CD4-positive, alpha-beta T cell treated with Interleukin-6 at 100 ng/mL for 8 hours (primary cell): ENCODE measurements around the gene MRTFB.

Experiments
- DNase-seq: peaks from one replicate; pipeline ENCODE4 v3.0.0-alpha.2; 2020; ENCODE audit warnings: mixed read lengths, low spot score

Gene MRTFB

GRCh38 chr16:14285513-14286367, 214.6 kb downstream of the MRTFB start:
- DNase-seq: peak; percentile 92

- DNase-seq: peak; percentile 24
These were observed 215.5 kb downstream of the MRTFB start for GRCh38 chr16:14286368-14287230.

DNA sequence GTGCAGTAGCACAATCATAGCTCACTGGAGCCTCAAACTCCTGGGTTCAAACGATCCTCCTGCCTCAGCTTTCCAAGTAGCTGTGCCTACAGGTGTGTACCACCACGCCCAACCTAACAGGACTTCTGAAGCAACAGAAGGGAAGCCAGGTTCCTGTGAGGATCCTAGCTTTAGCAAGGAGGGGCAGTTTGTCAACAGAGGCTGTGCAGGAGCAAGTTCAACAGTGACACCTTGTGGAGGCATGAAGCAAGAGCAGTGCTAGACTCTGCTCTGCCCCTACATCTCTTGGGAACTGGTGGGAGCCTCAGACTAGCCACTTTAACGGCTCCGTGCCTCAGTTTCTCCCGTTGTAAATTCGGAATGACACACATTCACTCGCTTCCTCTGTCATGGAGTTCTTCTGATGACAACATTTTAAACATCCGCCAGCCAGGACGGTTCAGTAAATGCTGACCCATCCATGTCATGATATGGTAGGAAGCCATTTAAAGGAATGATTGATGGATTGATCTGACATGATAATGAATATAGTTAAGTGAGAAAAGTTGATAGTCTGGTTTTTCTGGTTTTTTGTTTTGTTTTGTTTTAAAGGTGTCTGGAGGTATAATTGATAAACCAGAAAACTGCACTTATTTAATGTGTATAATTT, 218.7 kb downstream of the MRTFB start:
- DNase-seq: peak; percentile 23

- no peak for DNase-seq
These were observed 220.2 kb downstream of the MRTFB start for GRCh38 chr16:14291286-14291685.

DNA sequence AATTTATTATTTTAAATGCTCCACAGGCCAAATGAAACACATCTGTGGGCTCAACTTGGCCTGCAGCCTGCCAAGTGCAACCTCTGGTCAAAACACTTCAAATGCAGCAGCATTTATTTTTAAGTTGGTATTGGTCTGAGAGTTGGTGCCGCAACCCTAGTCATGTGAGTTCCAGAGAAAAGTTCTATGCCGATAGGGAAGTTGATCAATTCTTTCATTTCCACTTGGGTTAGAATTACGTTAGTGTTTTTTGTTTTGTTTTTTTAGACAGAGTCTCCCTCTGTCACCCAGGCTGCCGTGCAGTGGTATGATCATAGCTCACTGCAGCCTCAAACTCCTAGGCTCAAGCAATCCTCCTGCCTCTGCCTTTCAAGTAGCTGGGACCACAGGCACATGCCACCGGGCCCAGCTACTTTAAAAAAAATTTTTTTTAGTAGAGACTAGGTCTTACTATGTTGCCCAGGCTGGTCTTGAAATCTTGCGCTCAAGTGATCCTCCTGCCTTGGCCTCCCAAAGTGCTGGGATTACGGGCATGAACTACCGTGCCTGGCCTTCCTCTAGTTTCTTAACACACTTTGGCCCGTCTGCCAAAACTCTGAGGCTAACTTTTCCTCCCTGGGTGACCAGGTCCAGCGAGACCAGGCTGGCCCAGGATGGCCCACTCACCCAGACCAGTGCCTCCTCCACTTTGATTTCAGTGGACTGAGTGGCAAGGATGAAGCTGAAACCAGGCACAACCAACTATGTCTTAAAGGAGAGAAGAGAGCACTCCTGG, 221.1 kb downstream of the MRTFB start:
- no peak for DNase-seq

GRCh38 chr16:14296663-14297062, 225.5 kb downstream of the MRTFB start:
- DNase-seq: no peak

- no peak for DNase-seq
These were observed 227.4 kb downstream of the MRTFB start for GRCh38 chr16:14298374-14299122.

DNA sequence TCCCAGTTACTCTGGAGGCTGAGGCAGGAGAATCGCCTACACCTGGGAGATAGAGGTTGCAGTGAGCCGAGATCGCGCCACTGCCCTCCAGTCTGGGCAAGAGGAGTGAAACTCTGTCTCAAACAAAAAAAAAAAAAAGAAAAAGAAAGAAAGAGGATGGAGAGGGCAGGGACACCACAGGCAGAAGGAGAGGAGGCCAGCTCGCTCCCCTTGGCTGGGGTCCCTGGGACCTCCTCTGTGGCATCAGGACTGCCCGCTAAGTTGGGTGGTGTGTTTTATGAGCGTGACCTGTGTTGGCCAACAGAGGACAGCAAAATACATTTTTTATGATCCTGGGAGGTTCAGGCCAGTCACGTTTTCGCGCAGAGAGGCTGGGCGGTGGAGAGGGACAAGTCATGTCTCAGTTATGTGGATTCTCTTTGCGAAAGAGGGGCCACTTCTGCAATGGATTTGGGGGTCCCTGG, 229.6 kb downstream of the MRTFB start:
- DNase-seq: peak; percentile 42

DNA sequence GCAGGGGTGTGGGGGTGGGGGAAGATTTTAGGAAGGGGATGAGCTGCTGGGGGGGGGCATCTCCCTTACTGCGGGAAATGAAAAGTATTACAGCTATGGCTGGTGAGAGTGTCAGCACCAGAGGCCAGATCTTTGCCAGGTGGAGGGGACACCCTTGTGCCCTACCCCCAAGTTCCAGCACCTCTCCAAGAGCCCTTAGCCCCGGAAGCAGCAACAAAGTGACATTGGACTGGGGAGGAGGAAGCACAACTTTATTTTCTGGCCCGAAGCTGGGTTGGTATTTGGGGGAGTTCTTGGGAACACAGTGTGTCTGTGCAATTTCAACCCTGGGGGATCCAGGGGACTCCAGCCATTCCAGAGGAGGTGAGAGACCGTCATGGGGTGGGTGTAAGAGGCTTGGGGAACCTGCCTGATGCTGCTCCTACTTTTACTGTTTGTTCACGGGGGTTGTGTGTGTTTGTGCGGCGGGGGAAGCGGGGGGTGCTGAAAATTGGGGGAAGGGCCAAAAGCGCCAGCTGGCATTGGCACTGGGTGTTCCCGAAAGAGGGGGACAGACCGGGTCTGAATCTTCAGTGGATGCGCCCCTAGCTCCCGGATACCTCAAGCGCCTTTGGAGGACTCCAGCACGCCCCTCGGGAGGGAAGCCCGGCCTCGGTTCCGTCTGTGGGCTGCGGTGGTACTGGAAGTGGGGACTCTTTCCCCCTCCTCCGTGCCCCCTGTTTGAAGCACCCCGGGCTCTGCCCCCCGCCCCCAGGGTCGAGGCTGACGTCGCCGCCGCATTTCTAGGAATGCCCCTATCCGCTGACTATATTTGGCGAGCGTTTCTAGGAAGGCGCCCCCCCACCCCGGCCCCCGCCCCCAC, 230.3 kb downstream of the MRTFB start:
- DNase-seq: no peak

- DNase-seq: no peak
These were observed 230.9 kb downstream of the MRTFB start for GRCh38 chr16:14302031-14302398.

- no peak for DNase-seq
These were observed 231.5 kb downstream of the MRTFB start for GRCh38 chr16:14302399-14303181.

- DNase-seq: no peak
These were observed 232.1 kb downstream of the MRTFB start for GRCh38 chr16:14303182-14303618.

DNA sequence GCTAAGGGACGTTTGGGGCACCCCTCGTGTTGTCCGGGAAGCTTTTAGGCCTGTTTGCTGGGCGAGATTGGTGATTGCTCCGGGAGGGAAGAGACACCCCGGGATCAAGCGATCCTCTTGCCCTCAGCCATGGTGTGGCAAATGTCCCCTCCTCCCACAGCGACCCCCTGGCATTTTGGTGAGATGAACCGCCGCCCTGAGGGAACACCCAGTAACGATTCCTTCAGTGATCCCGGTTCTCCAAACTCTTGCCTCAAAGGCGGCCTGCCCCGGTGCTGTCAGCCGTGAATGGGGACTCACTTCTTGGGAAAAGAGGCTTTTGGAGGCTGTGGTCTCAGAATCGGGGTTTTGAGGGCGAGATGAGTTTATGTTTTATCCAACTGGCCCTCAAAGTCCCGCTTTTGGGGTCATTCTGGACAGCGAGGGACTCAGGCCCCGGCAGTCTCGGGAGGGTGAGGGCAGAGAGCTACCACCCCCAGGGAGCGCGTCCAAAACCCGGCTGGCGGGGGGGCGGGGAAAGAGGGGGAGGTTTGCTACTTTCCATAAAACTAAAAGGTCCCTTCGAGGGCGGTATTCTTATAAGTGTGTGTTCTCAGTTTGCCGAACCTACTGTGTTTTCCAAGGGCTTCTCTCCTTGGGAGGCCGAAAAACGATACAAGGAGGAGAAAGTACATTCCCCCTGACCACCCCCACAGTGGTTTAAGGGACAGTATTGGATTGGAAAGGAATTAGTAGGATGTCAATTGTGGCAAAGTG, 232.7 kb downstream of the MRTFB start:
- DNase-seq: no peak

GRCh38 chr16:14304891-14305460, 233.9 kb downstream of the MRTFB start:
- no peak for DNase-seq

DNA sequence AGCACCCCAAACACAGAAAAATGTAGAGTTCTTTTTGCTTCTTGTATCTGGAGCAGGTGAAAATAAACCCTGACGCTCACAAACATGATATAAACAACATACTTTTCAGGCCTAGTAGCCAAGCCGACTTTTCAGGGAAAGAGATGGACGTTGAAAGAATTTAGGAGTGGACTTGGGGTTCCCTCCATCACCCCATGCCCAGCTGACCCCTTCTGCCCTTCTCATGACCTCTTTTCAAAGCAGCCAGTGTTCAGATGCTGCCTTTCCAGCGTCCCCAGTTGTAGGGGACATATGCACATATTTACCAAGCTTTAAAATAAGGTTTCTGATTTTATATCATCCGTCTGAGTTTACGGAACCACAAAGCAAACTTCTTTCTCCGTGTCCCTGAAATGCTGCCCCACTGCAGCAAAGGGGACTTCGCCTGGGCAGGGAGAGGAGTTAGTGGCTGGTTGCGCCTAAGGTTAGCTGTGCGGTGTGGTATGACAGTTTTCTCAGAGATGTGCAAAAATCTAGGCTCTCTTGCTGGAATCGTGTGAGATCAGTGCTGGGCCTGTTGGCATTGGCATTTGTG, 235.5 kb downstream of the MRTFB start:
- DNase-seq: no peak

DNA sequence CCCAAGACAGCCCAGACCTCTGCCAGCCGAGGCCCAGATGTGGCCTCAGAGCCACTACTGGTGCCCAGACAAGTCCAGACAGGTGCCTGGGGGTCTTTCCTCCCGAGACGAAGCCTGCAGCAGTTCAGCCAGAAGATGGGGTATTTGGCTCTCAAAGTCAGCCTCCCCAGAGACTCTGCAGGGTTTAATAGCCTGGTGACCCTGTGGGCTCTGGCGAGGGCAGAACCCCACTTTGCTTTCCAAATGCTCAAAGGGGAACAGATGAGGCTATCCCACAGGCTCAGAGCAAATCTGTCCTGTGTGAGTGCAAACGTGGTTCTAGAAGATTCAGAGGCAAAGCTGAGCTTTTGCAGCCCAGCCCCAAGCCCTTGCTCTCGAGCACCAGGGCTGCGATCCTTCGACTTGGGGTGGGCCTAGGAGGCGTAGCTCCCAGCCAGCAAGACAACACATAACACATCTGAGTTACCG, 236.0 kb downstream of the MRTFB start:
- no peak for DNase-seq
